ENCODE measurements around the gene HNRNPA0.
"Not testable (repeated sequence)": the region's sequence is repeated elsewhere in the genome, so short reads cannot be mapped to it uniquely, and the experiment has no call there.

The HNRNPA0 gene

DNA sequence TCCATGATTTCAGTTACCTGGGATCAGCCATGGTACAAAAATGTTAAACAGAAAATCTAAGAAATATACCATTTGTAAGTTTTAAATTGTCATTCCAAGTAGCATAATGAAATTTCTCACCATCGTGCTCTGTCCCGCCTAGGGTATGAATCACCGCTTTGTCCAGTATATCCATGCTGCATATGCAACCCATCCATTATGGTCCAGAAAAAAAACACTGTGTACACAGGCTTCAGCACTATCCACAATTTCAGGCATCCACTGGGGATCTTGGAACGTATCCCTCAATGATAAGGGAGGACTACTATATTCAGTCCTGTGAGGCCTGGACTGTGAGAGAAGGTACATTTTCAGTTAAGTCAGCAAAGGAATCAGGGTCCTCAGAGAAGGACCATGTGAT is 37.6 kb upstream of the HNRNPA0 start:
- TF ChIP-seq, protein P1, sequence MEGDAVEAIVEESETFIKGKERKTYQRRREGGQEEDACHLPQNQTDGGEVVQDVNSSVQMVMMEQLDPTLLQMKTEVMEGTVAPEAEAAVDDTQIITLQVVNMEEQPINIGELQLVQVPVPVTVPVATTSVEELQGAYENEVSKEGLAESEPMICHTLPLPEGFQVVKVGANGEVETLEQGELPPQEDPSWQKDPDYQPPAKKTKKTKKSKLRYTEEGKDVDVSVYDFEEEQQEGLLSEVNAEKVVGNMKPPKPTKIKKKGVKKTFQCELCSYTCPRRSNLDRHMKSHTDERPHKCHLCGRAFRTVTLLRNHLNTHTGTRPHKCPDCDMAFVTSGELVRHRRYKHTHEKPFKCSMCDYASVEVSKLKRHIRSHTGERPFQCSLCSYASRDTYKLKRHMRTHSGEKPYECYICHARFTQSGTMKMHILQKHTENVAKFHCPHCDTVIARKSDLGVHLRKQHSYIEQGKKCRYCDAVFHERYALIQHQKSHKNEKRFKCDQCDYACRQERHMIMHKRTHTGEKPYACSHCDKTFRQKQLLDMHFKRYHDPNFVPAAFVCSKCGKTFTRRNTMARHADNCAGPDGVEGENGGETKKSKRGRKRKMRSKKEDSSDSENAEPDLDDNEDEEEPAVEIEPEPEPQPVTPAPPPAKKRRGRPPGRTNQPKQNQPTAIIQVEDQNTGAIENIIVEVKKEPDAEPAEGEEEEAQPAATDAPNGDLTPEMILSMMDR (IDR thresholded peaks at IDR 0.05; ENCODE audit: borderline replicate concordance, insufficient read depth, low read depth, low read length), result no peak
- no peak overlapping the region for H3K4me3 ChIP-seq (ENCODE audit: low read depth, low read length)

DNA sequence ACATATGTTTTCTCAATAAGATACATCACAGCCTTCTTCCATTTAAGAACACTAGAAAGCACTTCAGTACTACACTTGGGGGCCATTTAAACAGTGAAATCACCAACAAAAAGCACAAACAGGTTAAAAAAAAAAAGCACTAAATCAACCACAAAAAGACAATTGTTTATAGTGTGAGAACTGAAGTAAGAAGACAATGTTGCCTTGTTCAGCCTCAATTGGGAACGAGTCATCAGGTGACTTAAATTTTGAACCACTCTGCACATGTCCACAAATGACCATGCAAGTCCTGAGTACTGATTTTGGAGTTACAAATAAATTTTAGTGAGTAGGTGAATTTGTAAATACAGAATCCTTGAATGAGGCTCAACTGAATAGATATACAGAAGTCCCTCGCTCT is 37.2 kb upstream of the HNRNPA0 start:
- TF ChIP-seq, protein P1 (IDR thresholded peaks at IDR 0.05; ENCODE audit: borderline replicate concordance, insufficient read depth, low read depth, low read length), result no peak
- no peak overlapping the region for H3K4me3 ChIP-seq (ENCODE audit: low read depth, low read length)

DNA sequence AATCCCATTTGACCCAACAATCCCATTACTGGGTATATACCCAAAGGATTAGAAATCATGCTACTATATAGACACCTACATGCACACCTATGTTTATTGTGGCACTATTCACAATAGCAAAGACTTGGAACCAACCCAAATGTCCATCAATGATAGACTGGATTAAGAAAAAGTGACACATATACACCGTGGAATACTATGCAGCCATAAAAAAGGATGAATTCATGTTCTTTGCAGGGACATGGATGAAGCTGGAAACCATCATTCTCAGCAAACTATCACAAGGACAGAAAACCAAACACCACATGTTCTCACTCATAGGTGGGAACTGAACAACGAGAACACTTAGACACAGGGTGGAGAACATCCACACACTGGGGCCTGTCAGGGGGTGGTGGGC is 34.4 kb upstream of the HNRNPA0 start:
- H3K4me3 ChIP-seq (ENCODE audit: low read depth, low read length), result not testable (repeated sequence)

DNA sequence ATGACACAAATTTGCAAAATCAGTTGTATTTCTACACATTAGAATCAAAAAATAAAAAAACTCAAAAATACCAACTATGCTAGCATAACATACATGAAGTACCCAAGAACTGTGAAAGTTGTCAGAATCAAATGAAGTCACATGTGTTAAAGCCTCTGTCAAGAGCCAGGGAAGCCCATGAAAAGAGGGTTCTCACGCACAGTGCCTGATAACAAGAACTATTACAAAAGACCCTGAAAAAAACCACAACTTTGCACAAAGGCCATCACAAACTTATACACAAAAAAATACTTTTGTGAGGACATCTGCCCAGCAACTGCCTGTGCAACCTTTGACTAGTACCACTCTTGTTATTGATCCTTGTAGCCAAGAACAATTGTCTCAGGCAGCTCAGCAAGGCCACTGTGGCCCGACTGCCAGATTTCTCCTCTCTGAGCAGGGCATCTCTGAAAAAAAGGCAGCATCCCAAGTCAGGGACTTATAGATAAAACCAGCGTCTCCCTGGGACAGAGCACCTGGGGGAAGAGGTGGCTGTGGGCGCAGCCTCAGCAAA is 28.9 kb upstream of the HNRNPA0 start:
- TF ChIP-seq, protein P1 (IDR thresholded peaks at IDR 0.05; ENCODE audit: borderline replicate concordance, insufficient read depth, low read depth, low read length), result no peak

DNA sequence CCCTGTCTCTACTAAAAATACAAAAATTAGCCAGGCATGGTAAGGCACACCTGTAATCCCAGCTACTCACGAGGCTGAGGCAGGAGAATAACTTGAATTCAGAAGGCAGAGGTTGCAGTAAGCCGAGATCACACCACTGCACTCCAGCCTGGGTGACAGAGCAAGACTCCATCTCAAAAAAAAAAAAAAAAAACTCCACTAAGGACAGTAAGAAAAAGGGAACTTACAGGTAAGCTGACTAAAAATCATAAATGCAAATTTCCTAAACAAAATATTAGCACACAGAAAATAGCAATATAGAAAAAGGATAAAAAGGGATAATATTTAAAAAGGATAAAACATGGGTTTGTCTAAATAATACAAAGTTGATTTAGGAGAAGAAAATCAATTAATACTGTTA is 27.9 kb upstream of the HNRNPA0 start:
- TF ChIP-seq, protein P1 (IDR thresholded peaks at IDR 0.05; ENCODE audit: borderline replicate concordance, insufficient read depth, low read depth, low read length), result no peak

More for the DNA sequence above, 28.9 kb upstream of the HNRNPA0 start:
- H3K4me3 ChIP-seq (ENCODE audit: low read depth, low read length), result no peak overlapping the region

DNA sequence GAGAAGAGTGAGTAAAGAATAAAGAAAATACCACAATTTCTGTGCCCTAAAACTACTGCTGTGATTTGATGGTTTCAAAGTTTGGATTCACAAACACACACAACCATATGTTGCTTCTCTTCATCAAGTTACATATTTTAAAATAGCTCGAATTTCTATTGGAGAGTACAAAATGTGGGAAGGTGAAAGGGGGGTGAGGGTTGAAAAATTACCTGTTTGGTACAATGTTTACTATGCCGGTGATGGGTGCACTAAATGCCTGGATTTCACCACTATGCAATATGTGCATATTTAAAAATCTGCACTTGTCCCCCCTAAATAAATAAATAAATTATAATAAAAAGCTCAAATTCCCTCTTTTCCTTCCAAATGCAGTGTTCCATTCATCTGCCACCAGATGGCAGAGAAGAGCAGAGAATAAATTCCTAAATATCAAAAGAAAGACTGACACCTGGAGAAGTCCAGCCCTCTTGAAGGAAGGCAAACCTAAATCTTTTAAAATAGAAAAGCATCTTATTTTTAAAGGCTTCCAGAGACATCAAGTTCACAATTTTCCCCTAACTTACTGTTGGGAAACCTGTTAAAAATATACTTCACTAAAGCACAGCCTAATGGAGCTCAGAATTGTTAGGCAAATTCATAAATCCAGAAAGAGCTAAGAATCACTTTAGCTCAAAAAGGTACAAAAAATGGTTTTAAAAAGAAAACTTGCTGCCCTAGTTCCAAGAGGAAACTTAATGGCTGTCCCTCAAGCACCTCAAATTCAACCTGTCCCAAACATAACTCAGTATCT is 24.8 kb upstream of the HNRNPA0 start:
- no peak overlapping the region for H3K4me3 ChIP-seq (ENCODE audit: low read depth, low read length)
- TF ChIP-seq, protein P1 (IDR thresholded peaks at IDR 0.05; ENCODE audit: borderline replicate concordance, insufficient read depth, low read depth, low read length), result peak; percentile 40; the same call in 1 of the 2 replicates

More for the DNA sequence above, 27.9 kb upstream of the HNRNPA0 start:
- no peak overlapping the region for H3K4me3 ChIP-seq (ENCODE audit: low read depth, low read length)

DNA sequence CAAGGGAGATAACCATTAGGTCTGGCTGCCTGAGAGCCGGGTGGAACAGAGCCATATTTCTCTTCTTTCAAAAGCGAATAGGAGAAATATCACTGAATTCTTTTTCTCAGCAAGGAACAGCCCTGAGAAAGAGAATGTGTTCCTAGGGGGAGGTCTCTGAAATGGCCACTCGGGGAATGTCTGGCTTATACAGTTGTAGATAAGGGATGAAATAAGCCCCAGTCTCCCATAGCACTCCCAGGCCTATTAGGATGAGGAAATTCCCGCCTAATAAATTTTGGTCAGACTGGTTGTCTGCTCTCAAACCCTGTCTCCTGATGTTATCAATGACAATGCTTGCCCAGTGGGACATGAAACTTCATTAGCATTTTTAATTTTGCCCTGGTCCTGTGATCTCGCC is 13.8 kb upstream of the HNRNPA0 start:
- H3K4me3 ChIP-seq (ENCODE audit: low read depth, low read length), result not testable (repeated sequence)

DNA sequence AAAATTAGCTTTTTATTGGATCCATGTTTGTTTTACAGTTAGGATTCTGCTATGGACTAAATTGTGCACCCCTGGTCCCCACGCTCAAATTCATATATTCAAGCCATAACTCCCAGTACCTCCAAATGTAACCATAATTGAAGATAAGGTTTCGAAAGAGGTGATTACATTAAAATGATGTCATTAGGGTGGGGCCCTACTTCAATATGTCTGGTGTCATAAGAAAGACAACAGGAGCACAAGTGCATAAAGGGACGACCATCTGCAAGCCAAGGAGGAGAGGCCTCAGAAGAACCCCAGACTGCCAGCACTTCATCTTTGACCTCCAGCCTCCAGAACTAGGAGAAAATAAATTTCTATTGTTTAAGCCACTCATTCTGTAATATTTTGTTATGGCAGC is 7.4 kb upstream of the HNRNPA0 start:
- TF ChIP-seq, protein P1 (IDR thresholded peaks at IDR 0.05; ENCODE audit: borderline replicate concordance, insufficient read depth, low read depth, low read length), result no peak
- no peak overlapping the region for H3K4me3 ChIP-seq (ENCODE audit: low read depth, low read length)

All from GM12875 (cell line).